ENCODE measurements around the gene SCIN.

DNA sequence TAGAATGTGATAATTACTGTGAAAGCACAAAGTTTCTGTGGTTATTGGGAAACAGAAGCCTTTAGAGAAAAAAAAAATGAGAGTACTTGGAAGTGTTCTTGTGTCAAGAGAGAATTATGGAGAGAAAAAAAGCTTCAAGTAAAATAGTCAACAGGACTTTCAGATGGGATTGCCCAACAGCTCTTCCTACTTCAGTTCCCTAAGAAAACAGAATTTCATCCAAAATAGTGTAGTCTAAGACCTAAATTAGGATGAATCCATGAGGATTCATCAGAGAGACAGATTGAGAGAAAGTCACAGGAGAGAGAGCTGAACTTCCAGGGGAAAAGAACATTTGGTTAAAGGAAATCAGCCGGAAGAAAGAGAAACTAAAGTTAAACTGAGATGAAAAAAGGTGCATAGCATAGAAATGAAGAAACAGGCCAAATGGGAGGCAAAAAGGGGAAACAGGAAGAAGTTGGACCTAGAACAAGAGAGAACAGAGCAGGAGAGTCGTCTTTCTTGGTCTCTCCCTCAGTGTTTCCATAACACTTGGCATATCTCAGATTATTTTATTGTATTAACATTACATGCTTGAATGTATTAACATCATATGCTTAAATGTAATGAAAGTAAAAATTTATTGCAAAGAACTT, 2.5 kb downstream of the SCIN start:
- TF ChIP-seq TCF12 (IDR thresholded peaks at IDR 0.05; ENCODE audit: low read depth) (no peak), TAF1 (IDR thresholded peaks at IDR 0.05; ENCODE audit: low read depth) (no peak), RAD21 (IDR thresholded peaks at IDR 0.05; ENCODE audit: low read depth) (no peak), CREB1 (IDR thresholded peaks at IDR 0.05; ENCODE audit: low read depth) (no peak)
- TF ChIP-seq, protein P1, sequence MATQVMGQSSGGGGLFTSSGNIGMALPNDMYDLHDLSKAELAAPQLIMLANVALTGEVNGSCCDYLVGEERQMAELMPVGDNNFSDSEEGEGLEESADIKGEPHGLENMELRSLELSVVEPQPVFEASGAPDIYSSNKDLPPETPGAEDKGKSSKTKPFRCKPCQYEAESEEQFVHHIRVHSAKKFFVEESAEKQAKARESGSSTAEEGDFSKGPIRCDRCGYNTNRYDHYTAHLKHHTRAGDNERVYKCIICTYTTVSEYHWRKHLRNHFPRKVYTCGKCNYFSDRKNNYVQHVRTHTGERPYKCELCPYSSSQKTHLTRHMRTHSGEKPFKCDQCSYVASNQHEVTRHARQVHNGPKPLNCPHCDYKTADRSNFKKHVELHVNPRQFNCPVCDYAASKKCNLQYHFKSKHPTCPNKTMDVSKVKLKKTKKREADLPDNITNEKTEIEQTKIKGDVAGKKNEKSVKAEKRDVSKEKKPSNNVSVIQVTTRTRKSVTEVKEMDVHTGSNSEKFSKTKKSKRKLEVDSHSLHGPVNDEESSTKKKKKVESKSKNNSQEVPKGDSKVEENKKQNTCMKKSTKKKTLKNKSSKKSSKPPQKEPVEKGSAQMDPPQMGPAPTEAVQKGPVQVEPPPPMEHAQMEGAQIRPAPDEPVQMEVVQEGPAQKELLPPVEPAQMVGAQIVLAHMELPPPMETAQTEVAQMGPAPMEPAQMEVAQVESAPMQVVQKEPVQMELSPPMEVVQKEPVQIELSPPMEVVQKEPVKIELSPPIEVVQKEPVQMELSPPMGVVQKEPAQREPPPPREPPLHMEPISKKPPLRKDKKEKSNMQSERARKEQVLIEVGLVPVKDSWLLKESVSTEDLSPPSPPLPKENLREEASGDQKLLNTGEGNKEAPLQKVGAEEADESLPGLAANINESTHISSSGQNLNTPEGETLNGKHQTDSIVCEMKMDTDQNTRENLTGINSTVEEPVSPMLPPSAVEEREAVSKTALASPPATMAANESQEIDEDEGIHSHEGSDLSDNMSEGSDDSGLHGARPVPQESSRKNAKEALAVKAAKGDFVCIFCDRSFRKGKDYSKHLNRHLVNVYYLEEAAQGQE (IDR thresholded peaks at IDR 0.05; ENCODE audit: low read depth): no peak
- TF ChIP-seq, protein P2, sequence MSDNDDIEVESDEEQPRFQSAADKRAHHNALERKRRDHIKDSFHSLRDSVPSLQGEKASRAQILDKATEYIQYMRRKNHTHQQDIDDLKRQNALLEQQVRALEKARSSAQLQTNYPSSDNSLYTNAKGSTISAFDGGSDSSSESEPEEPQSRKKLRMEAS (IDR thresholded peaks at IDR 0.05): no peak

Data from Ishikawa (cell line).